ENCODE data around the gene RNF213. TPM values are rescaled to one million over a fixed set of nuclear protein-coding genes. Genes with fewer than 3 reads are reported as not detected.
"Not testable (repeated sequence)": the region's sequence is repeated elsewhere in the genome, so short reads cannot be mapped to it uniquely, and the experiment has no call there.

RNF213 gene
- total RNA-seq, 2 experiments from 2014 or later, result 787 to 849 TPM

- Mint-ChIP-seq H3K36me3 (ENCODE audit: low read depth) (peaks cover 78% of the 10 kb centered on the region), H3K9me3 (no peaks in the 10 kb centered on the region), H3K4me3 (peak overlapping the region; percentile 7), H3K27me3 (no peaks in the 10 kb centered on the region), H3K27ac (peak overlapping the region; percentile 26), H3K4me1 (peaks cover 29% of the 10 kb centered on the region)
- CTCF ChIA-PET, result no interaction called here
- no peak for DNase-seq
- POLR2A ChIA-PET, result no interaction called here
These were observed 52.6 kb downstream of the RNF213 start for GRCh38 chr17:80313160-80313829.

GRCh38 chr17:80313946-80314345 is 53.3 kb downstream of the RNF213 start:
- H3K9me3 Mint-ChIP-seq, H3K27me3 Mint-ChIP-seq, DNase-seq, H3K27ac Mint-ChIP-seq, POLR2A ChIA-PET, H3K4me3 Mint-ChIP-seq, CTCF ChIA-PET: not testable (repeated sequence)
- Mint-ChIP-seq H3K4me1 (peaks cover 25% of the 10 kb centered on the region), H3K36me3 (ENCODE audit: low read depth) (peaks cover 76% of the 10 kb centered on the region)

- no peak overlapping the region for H3K4me3 Mint-ChIP-seq
- POLR2A ChIA-PET, result no interaction called here
- H3K36me3 Mint-ChIP-seq (ENCODE audit: low read depth), result peaks cover 73% of the 10 kb centered on the region
- peaks cover 24% of the 10 kb centered on the region for H3K4me1 Mint-ChIP-seq
- DNase-seq, result no peak
- no peaks in the 10 kb centered on the region for H3K27me3 Mint-ChIP-seq
- H3K9me3 Mint-ChIP-seq, result no peaks in the 10 kb centered on the region
- peak overlapping the region; percentile 55 for H3K27ac Mint-ChIP-seq
- CTCF ChIA-PET, result no interaction called here
These were observed 55.0 kb downstream of the RNF213 start for GRCh38 chr17:80315517-80316182.

- H3K4me1 Mint-ChIP-seq, result peaks cover 24% of the 10 kb centered on the region
- ChIA-PET POLR2A (no interaction called here), CTCF (no interaction called here)
- H3K4me3 Mint-ChIP-seq, result no peak overlapping the region
- H3K9me3 Mint-ChIP-seq, result no peaks in the 10 kb centered on the region
- DNase-seq, result no peak
- H3K36me3 Mint-ChIP-seq (ENCODE audit: low read depth), result peaks cover 72% of the 10 kb centered on the region
- H3K27ac Mint-ChIP-seq, result no peak overlapping the region
- H3K27me3 Mint-ChIP-seq, result no peaks in the 10 kb centered on the region
These were observed 55.8 kb downstream of the RNF213 start for GRCh38 chr17:80316431-80316830.

- Mint-ChIP-seq H3K27me3 (no peaks in the 10 kb centered on the region), H3K4me1 (peaks cover 22% of the 10 kb centered on the region), H3K4me3 (no peak overlapping the region), H3K9me3 (no peaks in the 10 kb centered on the region), H3K36me3 (ENCODE audit: low read depth) (peaks cover 72% of the 10 kb centered on the region), H3K27ac (peak overlapping the region; percentile 57)
- ChIA-PET POLR2A (interaction anchor here (1.5 to 3.2 kb wide), 2 partner anchors 9 to 19 kb away, joined by 4 to 16 read pairs; no protein-coding TSS in a partner anchor), CTCF (no interaction called here)
- no peak for DNase-seq
These were observed 56.5 kb downstream of the RNF213 start for GRCh38 chr17:80316927-80317705.

GRCh38 chr17:80317706-80317980 is 57.0 kb downstream of the RNF213 start:
- POLR2A ChIA-PET, result interaction anchor here (1.5 to 3.2 kb wide), 2 partner anchors 10 to 18 kb away, joined by 4 to 16 read pairs; no protein-coding TSS in a partner anchor
- CTCF ChIA-PET, result no interaction called here
- no peak for DNase-seq
- Mint-ChIP-seq H3K36me3 (ENCODE audit: low read depth) (peaks cover 73% of the 10 kb centered on the region), H3K4me3 (no peak overlapping the region), H3K27me3 (no peaks in the 10 kb centered on the region), H3K27ac (peak overlapping the region; percentile 57), H3K9me3 (no peaks in the 10 kb centered on the region), H3K4me1 (peaks cover 21% of the 10 kb centered on the region)

- ChIA-PET POLR2A (interaction anchor here (1.5 to 3.2 kb wide), 2 partner anchors 10 to 18 kb away, joined by 4 to 16 read pairs; no protein-coding TSS in a partner anchor), CTCF (no interaction called here)
- no peaks in the 10 kb centered on the region for H3K27me3 Mint-ChIP-seq
- H3K36me3 Mint-ChIP-seq (ENCODE audit: low read depth), result peaks cover 73% of the 10 kb centered on the region
- H3K4me1 Mint-ChIP-seq, result peaks cover 23% of the 10 kb centered on the region
- H3K27ac Mint-ChIP-seq, result no peak overlapping the region
- H3K4me3 Mint-ChIP-seq, result no peak overlapping the region
- no peak for DNase-seq
- no peaks in the 10 kb centered on the region for H3K9me3 Mint-ChIP-seq
These were observed 57.5 kb downstream of the RNF213 start for GRCh38 chr17:80318166-80318565.

GRCh38 chr17:80319262-80319998 is 58.8 kb downstream of the RNF213 start:
- no peak for DNase-seq
- H3K36me3 Mint-ChIP-seq (ENCODE audit: low read depth), result peaks cover 82% of the 10 kb centered on the region
- no peaks in the 10 kb centered on the region for H3K27me3 Mint-ChIP-seq
- H3K4me3 Mint-ChIP-seq, result no peak overlapping the region
- peak overlapping the region; percentile 35 for H3K27ac Mint-ChIP-seq
- CTCF ChIA-PET, result no interaction called here
- peaks cover 27% of the 10 kb centered on the region for H3K4me1 Mint-ChIP-seq
- H3K9me3 Mint-ChIP-seq, result no peaks in the 10 kb centered on the region
- POLR2A ChIA-PET, result interaction anchor here (1.2 to 3.2 kb wide), 2 partner anchors 11 to 42 kb away, joined by 3 to 16 read pairs; no protein-coding TSS in a partner anchor

GRCh38 chr17:80319999-80320344 is 59.3 kb downstream of the RNF213 start:
- CTCF ChIA-PET, result no interaction called here
- no peaks in the 10 kb centered on the region for H3K27me3 Mint-ChIP-seq
- no peaks in the 10 kb centered on the region for H3K9me3 Mint-ChIP-seq
- H3K27ac Mint-ChIP-seq, result peak overlapping the region; percentile 35
- no peak overlapping the region for H3K4me3 Mint-ChIP-seq
- H3K4me1 Mint-ChIP-seq, result peaks cover 31% of the 10 kb centered on the region
- DNase-seq, result no peak
- peaks cover 87% of the 10 kb centered on the region for H3K36me3 Mint-ChIP-seq (ENCODE audit: low read depth)
- POLR2A ChIA-PET, result interaction anchor here (1.2 to 3.2 kb wide), 2 partner anchors 12 to 42 kb away, joined by 3 to 16 read pairs; no protein-coding TSS in a partner anchor

- H3K36me3 Mint-ChIP-seq (ENCODE audit: low read depth), result peaks cover 93% of the 10 kb centered on the region
- H3K27ac Mint-ChIP-seq, result no peak overlapping the region
- H3K9me3 Mint-ChIP-seq, result no peaks in the 10 kb centered on the region
- no peak for DNase-seq
- H3K27me3 Mint-ChIP-seq, result no peaks in the 10 kb centered on the region
- CTCF ChIA-PET, result no interaction called here
- H3K4me3 Mint-ChIP-seq, result no peak overlapping the region
- POLR2A ChIA-PET, result interaction anchor here (1.2 kb wide), 1 partner anchor 41 kb away, joined by 3 read pairs; no protein-coding TSS in a partner anchor
- H3K4me1 Mint-ChIP-seq, result peaks cover 34% of the 10 kb centered on the region
These were observed 59.8 kb downstream of the RNF213 start for GRCh38 chr17:80320496-80320895.

GRCh38 chr17:80322864-80323263 is 62.2 kb downstream of the RNF213 start:
- POLR2A ChIA-PET, result interaction anchor here (1.2 kb wide), 1 partner anchor 27 kb away, joined by 3 read pairs; no protein-coding TSS in a partner anchor
- peaks cover 42% of the 10 kb centered on the region for H3K4me1 Mint-ChIP-seq

GRCh38 chr17:80323982-80324381 is 63.3 kb downstream of the RNF213 start:
- peaks cover 53% of the 10 kb centered on the region for H3K4me1 Mint-ChIP-seq
- no peak for DNase-seq
- peaks cover 93% of the 10 kb centered on the region for H3K36me3 Mint-ChIP-seq (ENCODE audit: low read depth)
- H3K9me3 Mint-ChIP-seq, result no peaks in the 10 kb centered on the region
- no peaks in the 10 kb centered on the region for H3K27me3 Mint-ChIP-seq
- no peak overlapping the region for H3K27ac Mint-ChIP-seq
- no peak overlapping the region for H3K4me3 Mint-ChIP-seq
- ChIA-PET CTCF (no interaction called here), POLR2A (interaction anchor here (1.2 kb wide), 1 partner anchor 28 kb away, joined by 3 read pairs; no protein-coding TSS in a partner anchor)

More at GRCh38 chr17:80322864-80323263, 62.2 kb downstream of the RNF213 start:
- Mint-ChIP-seq H3K9me3 (no peaks in the 10 kb centered on the region), H3K27ac (peak overlapping the region; percentile 16), H3K27me3 (no peaks in the 10 kb centered on the region), H3K4me3 (no peak overlapping the region), H3K36me3 (ENCODE audit: low read depth) (peaks cover 92% of the 10 kb centered on the region)
- CTCF ChIA-PET, result no interaction called here
- DNase-seq, result no peak

- POLR2A ChIA-PET, result interaction anchor here (1.3 kb wide), 1 partner anchor 32 kb away, joined by 5 read pairs; no protein-coding TSS in a partner anchor
- H3K4me1 Mint-ChIP-seq, result peaks cover 64% of the 10 kb centered on the region
- H3K4me3 Mint-ChIP-seq, result no peak overlapping the region
- peaks cover 96% of the 10 kb centered on the region for H3K36me3 Mint-ChIP-seq (ENCODE audit: low read depth)
- H3K27ac Mint-ChIP-seq, result peak overlapping the region; percentile 44
- no peaks in the 10 kb centered on the region for H3K27me3 Mint-ChIP-seq
- no peak for DNase-seq
- CTCF ChIA-PET, result no interaction called here
- H3K9me3 Mint-ChIP-seq, result no peaks in the 10 kb centered on the region
These were observed 66.9 kb downstream of the RNF213 start for GRCh38 chr17:80327518-80327917.

All from activated CD4-positive, alpha-beta memory T cell treated with anti-CD3 and anti-CD28 coated beads, Interleukin-2, amount 10 ng/mL, durations not matched to agents 7 days and 5 days (primary cell).